Activated effector memory CD4-positive, alpha-beta T cell treated with Interleukin-2 at 50 U/mL for 16 hours (primary cell): ENCODE results near the gene RNF167.
A peak's percentile ranks its signal among the peaks of the same experiment; 100 is the strongest.
"Not testable (repeated sequence)": the region's sequence is repeated elsewhere in the genome, so short reads cannot be mapped to it uniquely, and the experiment has no call there.

Experiments used
- DNase-seq: peaks from one replicate; pipeline ENCODE4 v3.0.0-alpha.2; 2020

The RNF167 gene

GRCh38 chr17:4903051-4903818 lies 36.8 kb upstream of the RNF167 start, which contains the start of gene CHRNE:
Gene CHRNE (minus strand): TSS chr17:4903098. CDS start chr17:4903063, 35 bp downstream.
- peak; percentile 51 for DNase-seq

- DNase-seq: not testable (repeated sequence)
Observed at GRCh38 chr17:4906642-4907041, 33.4 kb upstream of the RNF167 start.

- no peak for DNase-seq
Observed at GRCh38 chr17:4908301-4908700, 31.8 kb upstream of the RNF167 start.

GRCh38 chr17:4908711-4909496 lies 31.2 kb upstream of the RNF167 start:
- DNase-seq: peak; percentile 71

- no peak for DNase-seq
Observed at GRCh38 chr17:4913994-4914393, 26.1 kb upstream of the RNF167 start.

GRCh38 chr17:4914551-4914950 lies 25.5 kb upstream of the RNF167 start:
- DNase-seq: not testable (repeated sequence)

- DNase-seq: no peak
Observed at GRCh38 chr17:4919511-4920047, 20.5 kb upstream of the RNF167 start.

GRCh38 chr17:4920351-4921048 lies 19.6 kb upstream of the RNF167 start:
- no peak for DNase-seq

- DNase-seq: no peak
Observed at GRCh38 chr17:4921320-4921719, 18.7 kb upstream of the RNF167 start.

- DNase-seq: not testable (repeated sequence)
Observed at GRCh38 chr17:4926577-4927335, 13.3 kb upstream of the RNF167 start.

- no peak for DNase-seq
Observed at GRCh38 chr17:4928881-4929280, 11.2 kb upstream of the RNF167 start.

- DNase-seq: no peak
Observed at GRCh38 chr17:4931963-4932362, 8.1 kb upstream of the RNF167 start, which contains the start of gene GP1BA. Gene GP1BA (plus strand): TSS chr17:4932277. CDS start chr17:4932605, 328 bp downstream.

- DNase-seq: no peak
Observed at GRCh38 chr17:4932756-4933155, 7.3 kb upstream of the RNF167 start.

GRCh38 chr17:4933646-4934045 lies 6.4 kb upstream of the RNF167 start:
- DNase-seq: no peak

- DNase-seq: no peak
Observed at GRCh38 chr17:4934173-4934979, 5.7 kb upstream of the RNF167 start.

GRCh38 chr17:4935650-4936049 lies 4.4 kb upstream of the RNF167 start:
- DNase-seq: no peak

GRCh38 chr17:4936436-4936835 lies 3.6 kb upstream of the RNF167 start:
- no peak for DNase-seq

- no peak for DNase-seq
Observed at GRCh38 chr17:4937553-4937952, 2.5 kb upstream of the RNF167 start.

GRCh38 chr17:4938069-4938491 lies 2.0 kb upstream of the RNF167 start:
- no peak for DNase-seq

GRCh38 chr17:4938688-4939545 lies 1.2 kb upstream of the RNF167 start:
- no peak for DNase-seq

GRCh38 chr17:4939546-4939795 lies 597 bp upstream of the RNF167 start:
- DNase-seq: no peak
